Liver (tissue), 9 donors: Measurements from ENCODE around the gene CST8. TPM values are rescaled to one million over a fixed set of nuclear protein-coding genes. Genes with fewer than 3 reads are reported as not detected.

Experiments used
- DNase-seq: peaks from one replicate; pipeline ENCODE4 v3.0.0-alpha.2; 2017; ENCODE audit warnings: low spot score
- H3K27ac ChIP-seq, 2 donors: one replicate each; pipeline ENCODE4 v1.7.0; 2013; ENCODE audit warnings: inconsistent platforms in 2 of 2, low read length in 2 of 2, control low read depth in 1 of 2, low read depth in 1 of 2, mild to moderate bottlenecking in 1 of 2
- H3K27me3 ChIP-seq, 4 donors: one replicate each; pipeline versions ENCODE4 v1.6.1 to v1.7.0; 2013; ENCODE audit warnings: low read length in 3 of 4, inconsistent platforms in 1 of 4, mild to moderate bottlenecking in 1 of 4, moderate library complexity in 1 of 4; ENCODE audit not compliant: control insufficient read depth in 4 of 4, insufficient read depth in 4 of 4
- H3K36me3 ChIP-seq, 4 donors: one replicate each; pipeline versions ENCODE4 v1.6.1 to v1.7.0; 2013; ENCODE audit warnings: low read length in 3 of 4, mild to moderate bottlenecking in 3 of 4, low read depth in 1 of 4, moderate library complexity in 1 of 4; ENCODE audit not compliant: control insufficient read depth in 4 of 4, insufficient read depth in 3 of 4
- H3K4me1 ChIP-seq, 4 donors: one replicate each; pipeline versions ENCODE4 v1.6.1 to v1.7.0; 2013; ENCODE audit warnings: low read length in 3 of 4, mild to moderate bottlenecking in 3 of 4, moderate library complexity in 1 of 4; ENCODE audit not compliant: control insufficient read depth in 4 of 4, insufficient read depth in 4 of 4
- H3K4me3 ChIP-seq, 3 donors: one replicate each; pipeline versions ENCODE4 v1.6.1 to v1.7.0; 2013; ENCODE audit warnings: low read length in 3 of 3, control low read depth in 1 of 3, low read depth in 1 of 3, mild to moderate bottlenecking in 1 of 3
- H3K9ac ChIP-seq, 2 donors: one replicate each; pipeline ENCODE4 v1.7.0; 2013; ENCODE audit warnings: low read length in 2 of 2, mild to moderate bottlenecking in 2 of 2, moderate library complexity in 2 of 2, control low read depth in 1 of 2, low read depth in 1 of 2
- H3K9me3 ChIP-seq, 4 donors: one replicate each; pipeline versions ENCODE4 v1.6.1 to v1.7.0; 2013; ENCODE audit warnings: low read length in 3 of 4; ENCODE audit not compliant: control insufficient read depth in 4 of 4
- EGR1 ChIP-seq, 2 donors: IDR thresholded peaks; 2 replicates each; pipeline ENCODE4 v1.6.1; 2016 to 2018; ENCODE audit warnings: antibody characterized with exemption in 2 of 2, low read depth in 2 of 2
- FOXA1 ChIP-seq: IDR thresholded peaks from 2 replicates; pipeline ENCODE4 v1.6.1; 2016; ENCODE audit warnings: antibody characterized with exemption
- FOXA2 ChIP-seq: IDR thresholded peaks from 2 replicates; pipeline ENCODE4 v1.6.1; 2016; ENCODE audit warnings: antibody characterized with exemption
- GABPA ChIP-seq, 2 donors: IDR thresholded peaks in 1 of 2; conservative IDR thresholded peaks in 1 of 2; 2 replicates each; pipeline ENCODE4 v1.6.1; 2016; ENCODE audit warnings: antibody characterized with exemption in 2 of 2, mild to moderate bottlenecking in 1 of 2, moderate library complexity in 1 of 2
- HNF4A ChIP-seq, 2 donors: conservative IDR thresholded peaks; 2 replicates each; pipeline ENCODE4 v1.6.1; 2016; ENCODE audit warnings: antibody characterized with exemption in 2 of 2, mild to moderate bottlenecking in 2 of 2
- HNF4G ChIP-seq: IDR thresholded peaks from 2 replicates; pipeline ENCODE4 v1.6.1; 2016; ENCODE audit warnings: antibody characterized with exemption
- JUND ChIP-seq, 2 donors: IDR thresholded peaks; 2 replicates each; pipeline ENCODE4 v1.6.1; 2016; ENCODE audit warnings: antibody characterized with exemption in 2 of 2
- MAX ChIP-seq: IDR thresholded peaks from 2 replicates; pipeline ENCODE4 v1.6.1; 2016; ENCODE audit warnings: antibody characterized with exemption
- NR2F2 ChIP-seq: IDR thresholded peaks from 2 replicates; pipeline ENCODE4 v1.6.1; 2016; ENCODE audit warnings: antibody characterized with exemption
- RAD21 ChIP-seq, 2 donors: IDR thresholded peaks; 2 replicates each; pipeline ENCODE4 v1.6.1; 2016; ENCODE audit warnings: antibody characterized with exemption in 2 of 2, mild to moderate bottlenecking in 2 of 2
- RXRA ChIP-seq, 2 donors: IDR thresholded peaks; 2 replicates each; pipeline ENCODE4 v1.6.1; 2017 to 2018; ENCODE audit warnings: antibody characterized with exemption in 2 of 2, mild to moderate bottlenecking in 1 of 2
- SP1 ChIP-seq: IDR thresholded peaks from 2 replicates; pipeline ENCODE4 v1.6.1; 2018; ENCODE audit warnings: antibody characterized with exemption, mild to moderate bottlenecking
- TAF1 ChIP-seq: conservative IDR thresholded peaks from 2 replicates; pipeline ENCODE4 v1.6.1; 2016; ENCODE audit warnings: antibody characterized with exemption, mild to moderate bottlenecking
- YY1 ChIP-seq: IDR thresholded peaks from 2 replicates; pipeline ENCODE4 v1.6.1; 2016; ENCODE audit warnings: antibody characterized with exemption, mild to moderate bottlenecking
- WGBS: extraction: QIAGEN DNeasy Blood & Tissue Kit; methylation state at CpG from one replicate; pipeline ENCODE4 v1.1.7; 2013; 5-methylcytosine and 5-hydroxymethylcytosine counted together
- polyA plus RNA-seq, 2 donors: library from polyadenylated mRNA; stranded (reverse) in 1 of 2; unstranded in 1 of 2; fragments of 200-250 nt in 1 of 2; fragments of >200 nt in 1 of 2; fragmentation: Nextera tagmentation in 1 of 2; extraction: Ambion mirVana in 1 of 2; gene quantifications; one replicate each; pipeline versions ENCODE4 v1.2.1 to v1.2.3, GENCODE V29; 2013 to 2015
- total RNA-seq, 2 donors: library from RNA; depleted of rRNA; stranded (reverse); fragments of >200 nt; gene quantifications; one replicate each; pipeline ENCODE4 v1.2.3, GENCODE V29; 2014
- TF ChIP-seq, protein P1 (sequence below): IDR thresholded peaks from 2 replicates; pipeline ENCODE4 v1.6.1; 2016; ENCODE audit warnings: antibody characterized with exemption
- TF ChIP-seq, protein P2 (sequence below): IDR thresholded peaks from 2 replicates; pipeline ENCODE4 v1.6.1; 2016; ENCODE audit warnings: antibody characterized with exemption, mild to moderate bottlenecking
- TF ChIP-seq, protein P3 (sequence below): fragments of 150-350 bp; IDR thresholded peaks from 2 replicates; pipeline ENCODE4 v1.5.1; 2017; ENCODE audit warnings: improper control_type of control experiment, low read depth, low read length; ENCODE audit not compliant: missing input control
- TF ChIP-seq, protein P4 (sequence below): IDR thresholded peaks from 2 replicates; pipeline ENCODE4 v1.6.1; 2016; ENCODE audit warnings: antibody characterized with exemption
- donor health status: healthy.
- donor health status: healthy.
- donor health status: healthy.
- donor health status: healthy.
- donor health status: healthy.

CST8 gene
- total and polyA plus RNA-seq, 4 donors, result not detected

DNA sequence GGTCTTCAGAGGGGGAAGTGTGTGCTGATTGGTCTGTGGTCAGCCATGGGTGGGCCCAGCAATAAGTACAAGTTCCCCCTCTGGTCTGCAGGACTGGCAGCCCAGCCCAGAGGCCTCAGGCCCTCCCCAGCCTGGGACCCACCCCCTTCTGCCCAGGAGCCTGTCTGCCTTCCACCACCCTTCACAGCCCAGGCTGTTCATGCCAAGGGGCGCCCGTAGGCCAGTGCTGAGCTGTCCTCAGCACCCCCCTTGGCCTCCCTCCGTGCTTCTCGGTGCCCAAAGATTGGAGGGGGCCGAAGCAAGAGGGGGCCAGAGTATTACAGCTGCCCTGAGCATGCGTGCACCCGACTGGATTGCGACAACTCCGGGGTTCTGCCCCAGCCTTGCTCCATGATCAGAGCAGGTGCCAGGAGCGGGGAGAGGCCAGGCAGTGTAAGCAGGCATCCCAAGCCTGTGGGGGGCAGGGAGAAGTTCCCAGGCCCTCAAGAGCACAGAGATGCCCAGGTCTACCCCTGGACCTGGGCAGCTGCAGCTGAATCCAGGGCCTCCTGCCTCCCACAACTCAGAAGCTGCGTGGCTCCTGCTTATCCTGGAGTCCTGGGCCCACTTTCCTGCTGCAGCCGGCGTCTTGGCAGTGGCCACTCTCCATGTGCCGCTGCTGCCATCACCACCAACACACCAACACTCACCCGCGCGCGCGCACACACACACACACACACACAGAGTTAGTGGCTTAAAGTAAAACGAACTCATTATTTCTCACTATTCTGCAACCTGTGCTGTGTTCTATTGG is 44.1 kb downstream of the CST8 start:
- WGBS, result 82% methylated on average over 20 of the region's 20 CpGs
- Histone ChIP-seq H3K27ac (no peak overlapping the region), H3K9me3 (peaks cover 0 to 4% (median 0%) of the 10 kb centered on the region in 4 donors), H3K27me3 (no peaks in the 10 kb centered on the region), H3K36me3 (no peaks in the 10 kb centered on the region), H3K9ac (no peak overlapping the region), H3K4me3 (no peak overlapping the region), H3K4me1 (no peaks in the 10 kb centered on the region)
- TF ChIP-seq RXRA (IDR thresholded peaks at IDR 0.05) (no peak), YY1 (no peak)
- TF ChIP-seq, protein P1, sequence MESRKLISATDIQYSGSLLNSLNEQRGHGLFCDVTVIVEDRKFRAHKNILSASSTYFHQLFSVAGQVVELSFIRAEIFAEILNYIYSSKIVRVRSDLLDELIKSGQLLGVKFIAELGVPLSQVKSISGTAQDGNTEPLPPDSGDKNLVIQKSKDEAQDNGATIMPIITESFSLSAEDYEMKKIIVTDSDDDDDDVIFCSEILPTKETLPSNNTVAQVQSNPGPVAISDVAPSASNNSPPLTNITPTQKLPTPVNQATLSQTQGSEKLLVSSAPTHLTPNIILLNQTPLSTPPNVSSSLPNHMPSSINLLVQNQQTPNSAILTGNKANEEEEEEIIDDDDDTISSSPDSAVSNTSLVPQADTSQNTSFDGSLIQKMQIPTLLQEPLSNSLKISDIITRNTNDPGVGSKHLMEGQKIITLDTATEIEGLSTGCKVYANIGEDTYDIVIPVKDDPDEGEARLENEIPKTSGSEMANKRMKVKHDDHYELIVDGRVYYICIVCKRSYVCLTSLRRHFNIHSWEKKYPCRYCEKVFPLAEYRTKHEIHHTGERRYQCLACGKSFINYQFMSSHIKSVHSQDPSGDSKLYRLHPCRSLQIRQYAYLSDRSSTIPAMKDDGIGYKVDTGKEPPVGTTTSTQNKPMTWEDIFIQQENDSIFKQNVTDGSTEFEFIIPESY, result no peak
- no peak for DNase-seq

DNA sequence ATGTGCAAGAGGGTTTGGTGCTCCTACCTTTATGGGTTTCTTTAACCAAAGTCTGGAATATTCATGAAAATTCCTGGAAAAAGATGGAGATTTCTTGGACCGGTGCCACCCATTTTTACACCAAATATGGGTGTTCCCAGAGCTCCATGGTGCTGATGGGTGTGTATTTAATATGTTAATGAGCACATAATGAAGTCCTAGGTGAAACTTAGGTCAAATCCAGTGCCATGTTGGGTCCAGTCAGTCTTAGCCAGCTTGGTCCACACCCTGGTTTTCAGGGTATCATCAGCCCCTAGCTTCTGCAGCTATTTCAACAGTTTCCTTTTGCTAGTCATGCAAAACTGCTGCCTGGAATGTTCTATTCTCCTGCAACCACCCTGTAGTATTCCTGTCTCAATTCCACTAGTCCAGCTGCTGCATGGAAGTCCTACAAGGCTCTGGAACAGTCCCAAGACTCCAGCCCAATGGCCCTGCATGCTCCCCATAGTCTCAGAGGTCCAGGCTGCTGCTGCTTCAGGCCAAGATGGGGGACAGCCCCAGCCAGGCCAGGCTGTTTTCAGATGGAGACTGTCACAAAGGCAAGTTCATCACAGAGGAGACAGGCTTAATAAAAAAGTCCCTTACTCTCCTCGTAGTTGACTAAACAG is 45.5 kb downstream of the CST8 start:
- no peak overlapping the region for H3K4me3 ChIP-seq
- WGBS, result 59% methylated on average over 2 of the region's 2 CpGs
- TF ChIP-seq, protein P2, sequence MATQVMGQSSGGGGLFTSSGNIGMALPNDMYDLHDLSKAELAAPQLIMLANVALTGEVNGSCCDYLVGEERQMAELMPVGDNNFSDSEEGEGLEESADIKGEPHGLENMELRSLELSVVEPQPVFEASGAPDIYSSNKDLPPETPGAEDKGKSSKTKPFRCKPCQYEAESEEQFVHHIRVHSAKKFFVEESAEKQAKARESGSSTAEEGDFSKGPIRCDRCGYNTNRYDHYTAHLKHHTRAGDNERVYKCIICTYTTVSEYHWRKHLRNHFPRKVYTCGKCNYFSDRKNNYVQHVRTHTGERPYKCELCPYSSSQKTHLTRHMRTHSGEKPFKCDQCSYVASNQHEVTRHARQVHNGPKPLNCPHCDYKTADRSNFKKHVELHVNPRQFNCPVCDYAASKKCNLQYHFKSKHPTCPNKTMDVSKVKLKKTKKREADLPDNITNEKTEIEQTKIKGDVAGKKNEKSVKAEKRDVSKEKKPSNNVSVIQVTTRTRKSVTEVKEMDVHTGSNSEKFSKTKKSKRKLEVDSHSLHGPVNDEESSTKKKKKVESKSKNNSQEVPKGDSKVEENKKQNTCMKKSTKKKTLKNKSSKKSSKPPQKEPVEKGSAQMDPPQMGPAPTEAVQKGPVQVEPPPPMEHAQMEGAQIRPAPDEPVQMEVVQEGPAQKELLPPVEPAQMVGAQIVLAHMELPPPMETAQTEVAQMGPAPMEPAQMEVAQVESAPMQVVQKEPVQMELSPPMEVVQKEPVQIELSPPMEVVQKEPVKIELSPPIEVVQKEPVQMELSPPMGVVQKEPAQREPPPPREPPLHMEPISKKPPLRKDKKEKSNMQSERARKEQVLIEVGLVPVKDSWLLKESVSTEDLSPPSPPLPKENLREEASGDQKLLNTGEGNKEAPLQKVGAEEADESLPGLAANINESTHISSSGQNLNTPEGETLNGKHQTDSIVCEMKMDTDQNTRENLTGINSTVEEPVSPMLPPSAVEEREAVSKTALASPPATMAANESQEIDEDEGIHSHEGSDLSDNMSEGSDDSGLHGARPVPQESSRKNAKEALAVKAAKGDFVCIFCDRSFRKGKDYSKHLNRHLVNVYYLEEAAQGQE, result no peak
- TF ChIP-seq, protein P1, result no peak
- TF ChIP-seq EGR1 (IDR thresholded peaks at IDR 0.05; ENCODE audit: low read depth in 2 of 2) (no peak), SP1 (no peak), MAX (no peak), TAF1 (no peak), JUND (IDR thresholded peaks at IDR 0.05) (no peak), FOXA1 (no peak), HNF4G (no peak), FOXA2 (no peak), HNF4A (conservative IDR thresholded peaks at IDR 0.05) (no peak), NR2F2 (no peak), GABPA (IDR thresholded peaks at IDR 0.05 in 1 of 2, conservative IDR thresholded peaks at IDR 0.05 in 1 of 2) (no peak), YY1 (no peak), RAD21 (IDR thresholded peaks at IDR 0.05) (no peak), RXRA (IDR thresholded peaks at IDR 0.05) (no peak)
- TF ChIP-seq, protein P3, sequence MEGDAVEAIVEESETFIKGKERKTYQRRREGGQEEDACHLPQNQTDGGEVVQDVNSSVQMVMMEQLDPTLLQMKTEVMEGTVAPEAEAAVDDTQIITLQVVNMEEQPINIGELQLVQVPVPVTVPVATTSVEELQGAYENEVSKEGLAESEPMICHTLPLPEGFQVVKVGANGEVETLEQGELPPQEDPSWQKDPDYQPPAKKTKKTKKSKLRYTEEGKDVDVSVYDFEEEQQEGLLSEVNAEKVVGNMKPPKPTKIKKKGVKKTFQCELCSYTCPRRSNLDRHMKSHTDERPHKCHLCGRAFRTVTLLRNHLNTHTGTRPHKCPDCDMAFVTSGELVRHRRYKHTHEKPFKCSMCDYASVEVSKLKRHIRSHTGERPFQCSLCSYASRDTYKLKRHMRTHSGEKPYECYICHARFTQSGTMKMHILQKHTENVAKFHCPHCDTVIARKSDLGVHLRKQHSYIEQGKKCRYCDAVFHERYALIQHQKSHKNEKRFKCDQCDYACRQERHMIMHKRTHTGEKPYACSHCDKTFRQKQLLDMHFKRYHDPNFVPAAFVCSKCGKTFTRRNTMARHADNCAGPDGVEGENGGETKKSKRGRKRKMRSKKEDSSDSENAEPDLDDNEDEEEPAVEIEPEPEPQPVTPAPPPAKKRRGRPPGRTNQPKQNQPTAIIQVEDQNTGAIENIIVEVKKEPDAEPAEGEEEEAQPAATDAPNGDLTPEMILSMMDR, result no peak
- TF ChIP-seq, protein P4, sequence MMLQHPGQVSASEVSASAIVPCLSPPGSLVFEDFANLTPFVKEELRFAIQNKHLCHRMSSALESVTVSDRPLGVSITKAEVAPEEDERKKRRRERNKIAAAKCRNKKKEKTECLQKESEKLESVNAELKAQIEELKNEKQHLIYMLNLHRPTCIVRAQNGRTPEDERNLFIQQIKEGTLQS, result no peak
- no peaks in the 10 kb centered on the region for H3K36me3 ChIP-seq
- no peak overlapping the region for H3K9ac ChIP-seq
- no peaks in the 10 kb centered on the region for H3K9me3 ChIP-seq
- no peaks in the 10 kb centered on the region for H3K4me1 ChIP-seq
- peaks cover 0 to 2% (median 0%) of the 10 kb centered on the region in 4 donors for H3K27me3 ChIP-seq
- no peak overlapping the region for H3K27ac ChIP-seq
- DNase-seq, result no peak
